ENCODE measurements around the gene MTCH1.

Gene MTCH1, protein sequence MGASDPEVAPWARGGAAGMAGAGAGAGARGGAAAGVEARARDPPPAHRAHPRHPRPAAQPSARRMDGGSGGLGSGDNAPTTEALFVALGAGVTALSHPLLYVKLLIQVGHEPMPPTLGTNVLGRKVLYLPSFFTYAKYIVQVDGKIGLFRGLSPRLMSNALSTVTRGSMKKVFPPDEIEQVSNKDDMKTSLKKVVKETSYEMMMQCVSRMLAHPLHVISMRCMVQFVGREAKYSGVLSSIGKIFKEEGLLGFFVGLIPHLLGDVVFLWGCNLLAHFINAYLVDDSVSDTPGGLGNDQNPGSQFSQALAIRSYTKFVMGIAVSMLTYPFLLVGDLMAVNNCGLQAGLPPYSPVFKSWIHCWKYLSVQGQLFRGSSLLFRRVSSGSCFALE

DNA sequence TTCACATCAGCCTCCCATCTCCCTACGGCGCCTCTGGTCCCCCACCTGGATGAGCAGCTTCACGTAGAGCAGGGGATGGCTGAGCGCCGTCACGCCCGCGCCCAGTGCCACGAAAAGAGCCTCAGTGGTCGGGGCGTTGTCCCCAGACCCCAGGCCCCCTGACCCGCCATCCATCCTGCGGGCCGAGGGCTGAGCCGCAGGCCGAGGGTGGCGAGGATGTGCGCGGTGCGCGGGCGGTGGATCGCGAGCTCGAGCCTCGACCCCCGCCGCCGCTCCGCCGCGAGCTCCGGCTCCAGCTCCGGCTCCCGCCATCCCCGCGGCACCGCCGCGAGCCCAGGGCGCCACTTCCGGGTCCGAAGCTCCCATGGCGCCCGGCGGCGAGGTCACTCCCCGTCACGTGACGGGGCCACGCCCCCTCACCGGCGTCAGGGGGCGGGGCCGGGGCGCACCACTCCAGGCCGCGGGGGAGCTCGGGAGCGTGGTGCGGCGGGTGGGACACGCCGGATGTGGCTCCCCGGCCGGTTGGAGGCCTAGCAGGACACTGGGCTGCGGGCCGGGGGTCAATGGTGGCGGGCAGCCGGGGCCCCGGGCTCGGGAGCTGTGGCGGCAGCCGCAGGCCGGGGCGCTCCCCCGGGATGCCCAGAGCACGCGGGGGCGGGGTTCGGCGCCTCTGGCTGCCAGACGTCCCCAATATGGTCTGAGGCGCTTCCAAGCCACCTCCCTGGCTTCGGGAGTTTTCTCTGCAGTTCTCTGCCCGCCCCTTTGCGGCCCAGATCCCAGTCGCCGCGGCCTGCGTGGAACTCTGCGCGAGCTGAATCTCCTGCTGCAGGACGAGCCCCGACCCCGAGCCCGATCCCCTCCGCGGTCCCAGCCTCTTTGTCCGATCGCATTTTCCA is at the start of gene MTCH1:
TSS of gene MTCH1 (minus strand) at position 389 of the 896 bp plus-strand sequence. CDS start at position 366, 23 bp downstream.
- DNase-seq (ENCODE audit: low read depth in 3 of 3), result peak; percentile 75 to 80 (median 79)

DNA sequence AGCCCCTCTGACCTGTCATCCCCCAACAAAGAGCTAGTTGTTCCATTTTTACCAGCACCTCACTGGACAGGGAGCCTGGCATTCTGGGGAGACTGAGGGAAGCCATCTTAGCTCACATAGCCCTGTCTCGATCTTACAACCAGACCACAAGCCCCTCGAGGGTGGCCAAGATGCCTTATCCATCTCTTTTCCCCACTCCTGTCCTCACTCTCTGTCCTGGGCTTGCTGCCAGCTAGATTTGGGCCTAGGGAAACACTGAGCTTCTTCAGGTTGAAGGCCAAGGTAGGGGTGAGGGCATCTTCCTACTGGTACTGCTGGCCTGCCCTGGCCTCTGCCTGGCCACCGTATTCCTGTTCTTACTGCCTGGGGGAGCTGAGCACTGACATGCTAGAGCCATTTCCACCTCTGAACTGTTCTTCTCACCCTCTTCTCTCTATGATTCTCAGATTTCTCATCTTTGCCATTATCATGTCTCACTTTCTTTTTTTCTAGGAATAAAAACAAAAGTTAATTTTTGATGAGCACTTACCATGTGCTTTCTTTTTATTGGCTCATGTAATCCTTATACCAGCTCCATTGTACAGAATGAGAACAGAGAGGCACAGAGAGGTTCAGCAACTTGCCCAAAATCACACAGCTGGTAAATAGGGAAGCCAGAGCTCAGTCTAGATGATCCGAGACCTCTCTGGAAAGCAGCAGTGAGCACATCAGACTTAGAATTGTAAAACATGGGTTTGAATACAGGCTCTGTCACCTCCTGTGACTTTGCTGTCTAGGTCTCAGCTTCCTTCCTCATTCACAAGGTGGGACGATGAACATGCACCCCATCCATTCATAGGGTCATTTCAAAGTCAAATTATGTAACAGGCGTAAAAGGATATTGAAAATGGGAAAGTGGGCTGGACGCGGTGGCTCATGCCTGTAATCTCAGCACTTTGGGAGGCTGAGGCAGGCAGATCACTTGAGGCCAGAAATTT is 48.1 kb upstream of the MTCH1 start:
- DNase-seq (ENCODE audit: low read depth in 3 of 3), result no peak

DNA sequence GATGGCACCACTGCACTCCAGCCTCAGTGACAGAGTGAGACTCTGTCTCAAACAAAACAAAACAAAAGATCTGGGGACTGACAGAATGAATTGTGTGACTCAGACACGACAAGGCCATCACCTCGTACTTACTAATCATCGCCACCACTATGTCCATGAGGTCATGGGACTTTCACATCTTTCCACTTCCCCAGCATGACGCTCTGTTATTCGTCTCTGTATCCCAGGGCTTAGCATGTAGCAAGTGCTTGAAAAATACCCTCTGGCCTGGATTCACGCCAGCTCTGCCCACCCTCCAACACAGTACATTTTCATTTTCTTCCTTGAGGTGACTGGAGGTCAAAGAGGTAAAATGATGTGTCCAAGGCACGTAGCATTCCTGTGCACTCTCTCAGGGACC is 47.3 kb upstream of the MTCH1 start:
- no peak for DNase-seq (ENCODE audit: low read depth in 3 of 3)

DNA sequence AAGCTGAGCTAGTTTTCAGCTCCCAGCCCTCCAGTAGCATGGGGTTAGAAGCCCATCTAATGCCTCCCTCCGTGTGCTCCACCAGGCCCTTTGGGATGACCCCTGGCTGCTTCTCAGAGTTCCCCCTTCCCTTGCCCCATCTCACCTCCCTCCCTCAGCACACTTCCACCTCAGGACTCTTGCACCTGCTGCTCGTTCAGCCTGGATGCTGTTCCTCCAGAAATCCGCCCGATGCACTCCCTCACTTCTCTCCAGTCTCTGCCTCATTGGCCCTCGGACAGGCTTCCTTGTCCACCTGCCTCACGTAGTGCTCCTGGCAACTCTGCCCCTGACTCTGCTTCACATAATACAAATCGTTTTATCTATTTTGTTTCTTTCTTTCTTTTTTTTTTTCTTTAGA is 46.2 kb upstream of the MTCH1 start:
- no peak for DNase-seq (ENCODE audit: low read depth in 3 of 3)

DNA sequence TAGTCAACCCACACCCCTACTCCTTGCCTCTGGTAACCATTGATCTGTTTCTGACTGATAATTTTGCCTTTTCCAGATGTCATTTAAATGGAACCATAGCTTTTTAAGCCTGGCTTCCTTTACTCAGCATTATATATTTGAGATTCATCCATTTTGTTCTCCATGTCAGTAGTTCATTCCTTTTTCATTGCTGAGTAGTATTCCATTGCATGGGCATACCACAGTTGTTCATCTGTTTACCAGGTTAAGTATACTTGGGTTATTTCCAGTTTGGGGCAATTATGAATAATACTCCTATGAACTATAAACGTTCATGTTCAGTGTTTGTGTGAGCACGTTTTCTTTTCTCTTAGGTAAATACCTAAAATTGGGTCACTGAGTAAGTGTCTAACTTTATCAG is 44.6 kb upstream of the MTCH1 start:
- no peak for DNase-seq (ENCODE audit: low read depth in 3 of 3)

DNA sequence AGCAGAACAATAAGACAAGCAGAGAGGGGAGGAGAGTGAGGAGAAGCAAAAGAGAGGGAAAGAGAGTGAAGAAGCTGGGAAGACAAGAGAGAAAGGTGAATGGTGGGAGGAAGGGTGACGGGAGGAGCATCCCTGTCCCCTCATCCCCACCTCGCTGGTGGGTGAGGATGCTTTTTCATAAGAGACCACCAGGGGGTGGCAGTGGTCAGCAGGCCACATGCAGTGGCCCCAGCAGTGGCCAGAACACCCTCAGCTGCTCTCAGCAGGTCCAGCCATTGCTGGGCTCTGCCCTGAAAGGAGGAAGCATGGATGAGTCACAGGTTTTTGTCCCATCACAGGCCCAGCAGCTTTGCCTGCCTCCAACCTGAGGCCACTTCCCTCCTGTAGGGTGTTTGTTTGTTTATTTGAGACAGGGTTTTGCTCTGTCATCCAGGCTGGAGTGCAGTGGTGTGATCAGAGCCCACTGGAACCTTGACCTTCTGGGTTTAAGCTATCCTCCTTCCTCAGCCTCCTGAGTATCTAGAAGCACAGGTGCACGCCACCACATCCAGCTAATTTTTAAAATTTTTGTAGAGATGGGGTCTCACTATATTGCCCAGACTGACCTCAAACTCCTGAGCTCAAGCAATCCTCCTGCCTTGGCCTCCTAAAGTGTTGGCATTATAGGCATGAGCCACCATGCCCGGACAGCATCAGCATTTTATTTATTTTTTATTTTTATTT is 43.4 kb upstream of the MTCH1 start:
- DNase-seq (ENCODE audit: low read depth in 3 of 3), result peak in 1 of 3 experiments; percentile 28

DNA sequence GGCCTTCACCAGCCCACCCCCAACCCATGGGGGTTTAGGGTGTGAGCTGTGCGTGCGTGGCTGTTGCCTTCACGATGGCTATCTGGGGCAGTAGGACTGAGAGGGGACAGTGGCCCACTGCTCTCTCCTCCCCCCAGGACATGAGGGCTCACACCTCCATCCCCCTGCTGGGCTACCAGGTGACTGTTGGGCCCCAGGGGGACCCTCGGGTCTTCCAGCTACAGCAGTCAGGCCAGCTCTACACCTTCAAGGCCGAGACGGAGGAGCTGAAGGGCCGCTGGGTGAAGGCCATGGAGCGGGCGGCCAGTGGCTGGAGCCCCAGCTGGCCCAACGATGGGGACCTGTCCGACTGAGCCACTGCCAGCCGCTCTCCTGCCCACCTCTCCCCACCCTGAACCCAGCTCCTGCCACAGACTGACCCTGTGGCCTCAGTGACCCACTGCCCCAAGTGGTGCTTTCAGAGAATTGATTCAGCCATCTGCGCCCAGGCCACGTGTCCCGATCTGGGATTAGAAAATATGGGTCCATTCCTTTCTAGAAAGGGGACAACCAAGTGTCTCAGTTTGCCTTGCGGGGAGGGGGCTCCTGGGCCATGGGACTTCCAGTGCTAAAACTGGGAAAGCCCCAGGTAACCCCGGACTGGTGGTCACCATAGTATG is 41.9 kb upstream of the MTCH1 start:
- no peak for DNase-seq (ENCODE audit: low read depth in 3 of 3)

DNA sequence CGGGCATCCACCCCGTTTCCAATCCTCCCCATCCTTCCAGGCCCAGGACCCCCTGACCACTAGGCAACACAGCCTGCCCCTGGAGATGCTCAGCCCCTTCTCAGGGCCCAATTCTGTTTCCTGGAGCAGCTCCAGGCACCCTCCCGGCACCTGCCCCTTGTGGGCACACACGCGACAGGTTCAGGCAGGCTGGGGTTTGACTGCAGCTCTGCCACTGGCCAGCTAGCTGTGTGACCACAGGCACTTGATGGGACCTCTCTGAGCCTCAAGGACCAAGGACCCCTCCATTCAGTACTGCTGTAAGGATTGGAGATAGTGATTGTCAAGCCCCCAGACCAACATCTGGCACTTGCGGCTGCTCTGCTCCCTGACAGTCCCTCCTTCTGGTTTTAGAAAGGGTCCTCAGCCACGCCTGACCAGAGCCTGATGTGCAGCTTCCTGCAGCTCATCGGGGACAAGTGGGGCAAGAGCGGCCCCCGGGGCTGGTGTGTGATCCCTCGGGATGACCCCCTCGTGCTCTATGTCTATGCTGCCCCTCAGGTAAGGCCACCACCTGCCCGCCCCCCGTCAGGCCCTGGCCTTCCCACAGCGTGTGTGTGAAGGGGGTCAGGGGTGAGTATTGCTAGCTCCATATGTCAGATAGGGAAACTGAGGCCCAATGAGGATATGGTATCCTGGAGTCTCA is 41.2 kb upstream of the MTCH1 start:
- no peak for DNase-seq (ENCODE audit: low read depth in 3 of 3)

DNA sequence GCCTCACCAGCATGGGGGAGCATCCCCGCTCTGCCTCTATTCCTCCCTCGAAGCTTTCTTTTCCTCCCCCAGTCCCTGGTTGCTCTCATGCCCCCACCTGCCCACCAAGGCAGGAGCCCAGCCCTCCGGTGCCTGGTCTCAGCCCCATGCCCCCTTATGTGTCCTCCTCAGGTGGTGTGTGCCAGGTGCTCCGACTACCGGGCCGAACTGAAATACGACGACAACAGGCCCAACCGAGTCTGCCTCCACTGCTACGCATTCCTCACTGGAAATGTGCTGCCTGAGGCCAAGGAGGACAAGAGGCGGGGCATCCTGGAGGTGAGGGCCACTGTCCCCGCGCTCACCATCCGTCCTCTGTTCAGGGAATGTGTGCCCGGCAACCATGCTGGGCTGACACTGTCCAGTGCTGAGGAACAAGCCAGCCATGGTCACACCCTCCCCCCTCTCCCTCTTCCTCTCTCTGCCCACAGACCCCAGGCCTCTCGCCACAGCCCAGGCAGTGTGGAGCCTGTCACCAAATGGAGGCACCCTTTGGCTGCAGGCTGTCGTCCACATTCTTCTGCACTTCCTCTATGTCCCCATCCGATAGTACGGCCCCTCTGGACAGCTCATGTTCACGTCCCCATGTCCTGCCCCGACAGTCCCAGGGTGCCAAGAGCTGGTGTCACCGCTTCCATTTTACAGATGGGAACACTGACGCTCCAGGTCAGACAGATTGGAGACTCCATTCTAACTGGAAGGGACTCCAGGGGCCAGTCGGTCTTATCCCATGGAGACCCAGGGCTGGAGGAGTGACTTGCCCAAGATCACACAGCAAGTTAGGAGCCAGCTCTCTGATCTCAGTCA is 39.8 kb upstream of the MTCH1 start:
- DNase-seq (ENCODE audit: low read depth in 3 of 3), result no peak

DNA sequence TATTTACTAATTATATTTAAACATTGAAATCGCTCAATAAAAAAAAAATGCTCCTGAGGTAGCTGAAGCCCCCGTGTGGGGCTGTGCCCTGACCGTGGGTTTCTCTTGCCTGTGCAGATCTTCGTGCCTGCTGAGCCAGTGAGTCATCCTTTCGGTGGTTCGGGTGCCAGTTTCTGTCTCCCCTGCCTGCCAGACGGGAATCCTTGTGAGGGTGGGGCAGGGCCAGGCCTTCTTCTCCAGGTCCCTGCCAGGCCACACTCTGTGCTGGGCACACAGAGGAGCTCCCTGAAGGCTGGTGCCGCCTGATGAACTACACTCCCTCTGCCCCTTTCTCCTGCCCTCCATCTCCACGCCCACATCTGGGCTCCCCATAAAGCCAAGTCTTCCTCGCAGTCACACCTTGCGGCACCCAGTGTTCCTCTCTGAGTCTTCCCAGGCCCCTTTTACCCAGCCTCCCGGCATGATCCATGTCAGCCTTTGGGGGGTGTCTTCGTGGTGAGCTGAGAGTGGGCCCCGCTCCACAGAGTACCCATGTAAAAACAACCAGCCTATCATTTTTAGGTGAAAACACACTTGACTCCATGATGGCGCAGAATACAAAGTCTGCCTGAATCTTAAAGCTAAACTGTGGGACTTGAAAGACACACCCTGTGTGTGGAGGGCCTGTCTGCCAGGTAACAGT is 38.8 kb upstream of the MTCH1 start:
- no peak for DNase-seq (ENCODE audit: low read depth in 3 of 3)

DNA sequence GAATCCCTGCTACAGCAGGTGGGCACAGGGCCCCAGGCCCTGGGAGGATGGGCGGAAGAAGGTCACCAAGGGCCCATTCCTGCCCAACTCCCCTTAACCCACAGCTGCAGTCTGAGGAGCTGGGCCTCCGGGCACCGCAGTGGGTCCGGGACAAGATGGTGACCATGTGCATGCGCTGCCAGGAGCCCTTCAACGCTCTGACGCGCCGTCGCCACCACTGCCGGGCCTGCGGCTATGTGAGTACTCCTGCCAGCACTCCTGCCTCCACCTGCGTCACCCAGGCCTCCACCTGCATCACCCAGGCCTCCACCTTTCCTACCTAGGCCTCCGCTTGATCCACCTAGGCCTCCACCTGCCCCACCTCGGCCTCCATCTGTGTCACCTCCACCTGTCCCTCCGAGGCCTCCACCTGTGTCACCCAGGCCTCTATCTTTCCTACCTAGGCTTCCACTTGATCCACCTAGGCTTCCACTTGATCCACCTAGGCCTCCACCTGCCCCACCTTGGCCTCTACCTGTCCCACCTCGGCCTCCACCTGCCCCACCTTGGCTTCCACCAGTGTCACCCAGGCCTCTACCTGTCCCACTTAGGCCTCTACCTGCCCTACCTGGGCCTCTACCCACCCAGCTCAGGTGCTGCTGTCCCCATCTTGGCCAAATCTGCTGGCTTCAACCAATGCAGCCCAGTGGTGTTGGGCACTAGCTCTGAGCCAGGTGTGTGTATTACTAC is 36.3 kb upstream of the MTCH1 start:
- DNase-seq (ENCODE audit: low read depth in 3 of 3), result no peak

DNA sequence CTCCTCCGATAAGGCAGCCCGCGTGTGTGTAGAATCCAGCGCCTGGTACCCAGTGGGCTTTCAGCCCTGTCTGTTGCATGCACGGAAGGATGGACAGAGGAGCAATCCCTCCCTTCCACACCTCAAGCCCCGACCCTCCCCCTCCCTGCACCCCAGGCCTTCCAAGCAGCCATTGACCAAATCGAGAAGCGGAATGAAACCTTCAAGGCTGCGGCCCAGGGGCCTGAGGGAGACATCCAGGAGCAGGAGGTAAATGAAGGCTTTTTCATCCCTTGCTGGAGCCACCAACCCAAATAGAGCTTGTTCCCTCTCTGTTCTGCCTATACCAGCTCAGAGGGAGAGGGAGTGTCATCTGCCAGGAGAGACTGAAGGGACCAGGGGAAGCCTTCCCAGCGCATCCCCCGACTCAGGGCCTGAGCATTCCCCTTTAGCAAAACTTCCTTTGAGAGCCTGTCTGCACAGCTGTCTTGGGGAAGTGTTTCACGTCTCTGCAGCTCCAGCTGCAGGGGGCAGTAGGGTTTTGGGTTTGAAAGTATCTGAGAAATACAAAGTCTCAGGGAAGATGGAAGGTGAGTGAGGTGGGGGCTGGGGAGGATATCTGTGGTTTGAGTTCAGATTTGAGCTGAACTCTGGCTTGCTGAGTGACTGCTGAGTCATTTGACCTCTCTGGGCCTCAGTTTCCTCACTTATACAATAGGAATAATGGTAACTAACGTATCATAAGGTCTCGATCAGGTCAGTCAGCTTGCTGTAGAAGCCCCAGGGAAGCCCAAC is 35.5 kb upstream of the MTCH1 start:
- DNase-seq (ENCODE audit: low read depth in 3 of 3), result peak; percentile 27 to 65 (median 54)

DNA sequence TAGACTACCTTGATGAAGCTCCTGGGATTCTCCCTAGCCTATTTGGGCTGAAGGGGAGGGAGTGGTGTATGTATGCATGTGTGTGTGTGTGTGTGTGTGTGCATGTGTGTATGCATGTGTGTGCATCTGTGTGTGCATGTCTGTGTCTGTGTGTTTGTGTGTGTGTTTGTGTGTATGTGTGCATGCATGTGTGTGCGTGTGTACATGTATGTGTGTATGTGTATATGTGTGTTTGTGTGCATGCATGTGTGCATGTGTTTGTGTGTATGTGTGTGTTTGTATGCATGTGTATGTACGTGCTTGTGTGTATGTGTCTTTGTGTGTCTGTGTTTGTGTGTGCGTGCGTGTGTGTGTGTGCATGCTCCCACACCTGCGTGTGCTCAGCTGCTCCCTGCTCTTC is 34.8 kb upstream of the MTCH1 start:
- no peak for DNase-seq (ENCODE audit: low read depth in 3 of 3)

DNA sequence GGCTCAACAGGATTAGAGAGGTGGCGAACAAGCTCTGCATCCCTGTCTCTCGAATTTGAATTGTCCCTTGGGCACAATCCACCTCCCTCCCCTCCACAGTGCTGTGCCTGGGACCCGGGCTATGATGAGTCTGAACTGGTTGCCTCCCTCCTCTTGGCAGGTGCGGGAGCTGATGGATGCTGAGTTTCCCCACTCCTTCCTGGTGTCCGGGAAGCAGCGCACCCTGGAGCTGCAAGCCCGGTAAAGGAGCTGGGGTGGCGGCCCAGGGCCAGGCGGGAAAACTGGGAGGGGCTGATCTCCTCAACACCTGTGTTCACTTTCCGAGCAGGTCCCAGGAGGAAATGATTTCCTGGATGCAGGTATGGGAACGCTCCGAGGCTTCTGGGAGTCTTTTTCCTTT is 34.4 kb upstream of the MTCH1 start:
- DNase-seq (ENCODE audit: low read depth in 3 of 3), result no peak

DNA sequence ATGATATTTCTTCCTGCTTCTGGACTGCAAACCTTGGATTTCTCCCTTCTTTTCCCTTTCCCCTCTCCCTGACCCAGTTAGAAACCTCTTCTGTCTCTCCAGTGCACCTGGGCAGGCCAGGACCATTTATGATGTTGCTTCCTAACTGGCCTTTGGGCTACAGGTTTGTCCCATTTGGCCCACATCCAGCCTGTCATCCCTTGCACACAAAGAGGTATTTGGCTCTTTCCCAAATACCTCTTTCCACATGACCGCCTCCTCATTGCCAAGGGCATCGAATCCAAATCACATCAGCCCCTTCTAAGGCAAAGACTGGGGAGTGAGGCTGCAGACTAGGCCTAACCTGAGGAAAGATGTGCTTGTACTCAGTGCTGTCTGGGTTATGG is 33.1 kb upstream of the MTCH1 start:
- DNase-seq (ENCODE audit: low read depth in 3 of 3), result no peak

DNA sequence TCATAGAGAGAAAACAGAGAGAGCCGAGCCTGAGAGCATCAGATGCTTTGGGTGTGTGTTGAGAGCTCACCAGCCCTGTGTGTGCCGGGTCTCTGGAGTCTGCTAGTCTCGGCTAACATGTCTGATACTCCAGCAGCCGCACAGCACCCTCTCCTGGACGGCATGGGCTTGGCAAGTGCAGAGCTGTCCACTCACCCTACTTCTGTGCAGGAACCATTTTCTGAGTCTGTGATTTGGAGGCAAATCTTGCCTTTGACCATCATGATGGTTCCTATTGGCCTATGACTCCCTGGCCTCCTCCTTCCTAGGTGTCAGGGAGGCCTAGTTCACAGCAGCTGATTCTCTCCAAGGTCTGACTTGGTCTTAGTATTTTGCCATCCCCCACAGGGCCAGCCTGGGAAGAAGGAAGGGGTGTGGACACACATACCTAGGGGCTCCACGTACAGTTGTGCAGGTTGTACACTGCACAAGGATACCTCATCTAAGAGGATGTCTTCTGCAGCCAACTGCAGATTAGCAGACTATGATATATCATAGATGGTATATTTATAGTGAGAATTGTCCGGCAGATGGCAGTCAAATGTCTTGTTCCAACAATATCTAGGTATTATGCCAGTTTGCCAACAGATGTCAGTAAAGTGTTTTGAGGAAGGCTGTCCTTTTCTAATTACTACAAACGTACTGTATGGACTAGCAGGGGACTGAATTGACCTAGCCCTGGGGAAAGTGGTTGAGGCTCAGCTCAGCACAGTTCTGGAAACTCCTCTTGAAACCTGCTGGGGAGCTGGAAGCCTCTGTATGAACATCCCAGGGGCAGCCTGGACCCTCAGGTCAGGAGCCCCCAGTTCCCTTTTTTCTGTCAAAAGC is 32.4 kb upstream of the MTCH1 start:
- peak; percentile 76 to 81 (median 79) for DNase-seq (ENCODE audit: low read depth in 3 of 3)

Data from stimulated activated CD4-positive, alpha-beta T cell treated with anti-CD3 and anti-CD28 coated beads, TNF-alpha, amount 100 ng/mL, for 4 hours (primary cell).